T-helper 2 cell treated with Interferon-gamma antibody and Interleukin-4, amounts not matched to agents 5 μg/mL and 100 μg/mL, for 36 hours (primary cell): ENCODE results near the gene PRKAR1B.
A peak's percentile ranks its signal among the peaks of the same experiment; 100 is the strongest.

ENCODE experiments used
- DNase-seq: peaks from one replicate; pipeline ENCODE4 v3.0.0; 2021; ENCODE audit warnings: low spot score
- H3K27ac Mint-ChIP-seq: one replicate; pipeline ENCODE4 v1.8.0; 2021; ENCODE audit warnings: mild to moderate bottlenecking, mixed read lengths
- H3K27me3 Mint-ChIP-seq: one replicate; pipeline ENCODE4 v1.8.0; 2021; ENCODE audit warnings: low read depth, mixed read lengths
- H3K36me3 Mint-ChIP-seq: one replicate; pipeline ENCODE4 v1.8.0; 2021; ENCODE audit warnings: low read depth, mixed read lengths
- H3K4me1 Mint-ChIP-seq: one replicate; pipeline ENCODE4 v1.8.0; 2021; ENCODE audit warnings: low read depth, mixed read lengths
- H3K4me3 Mint-ChIP-seq: one replicate; pipeline ENCODE4 v1.8.0; 2022; ENCODE audit warnings: mild to moderate bottlenecking, moderate library complexity, mixed read lengths
- H3K9me3 Mint-ChIP-seq: one replicate; pipeline ENCODE4 v1.8.0; 2021; ENCODE audit warnings: mixed read lengths

The PRKAR1B gene

DNA sequence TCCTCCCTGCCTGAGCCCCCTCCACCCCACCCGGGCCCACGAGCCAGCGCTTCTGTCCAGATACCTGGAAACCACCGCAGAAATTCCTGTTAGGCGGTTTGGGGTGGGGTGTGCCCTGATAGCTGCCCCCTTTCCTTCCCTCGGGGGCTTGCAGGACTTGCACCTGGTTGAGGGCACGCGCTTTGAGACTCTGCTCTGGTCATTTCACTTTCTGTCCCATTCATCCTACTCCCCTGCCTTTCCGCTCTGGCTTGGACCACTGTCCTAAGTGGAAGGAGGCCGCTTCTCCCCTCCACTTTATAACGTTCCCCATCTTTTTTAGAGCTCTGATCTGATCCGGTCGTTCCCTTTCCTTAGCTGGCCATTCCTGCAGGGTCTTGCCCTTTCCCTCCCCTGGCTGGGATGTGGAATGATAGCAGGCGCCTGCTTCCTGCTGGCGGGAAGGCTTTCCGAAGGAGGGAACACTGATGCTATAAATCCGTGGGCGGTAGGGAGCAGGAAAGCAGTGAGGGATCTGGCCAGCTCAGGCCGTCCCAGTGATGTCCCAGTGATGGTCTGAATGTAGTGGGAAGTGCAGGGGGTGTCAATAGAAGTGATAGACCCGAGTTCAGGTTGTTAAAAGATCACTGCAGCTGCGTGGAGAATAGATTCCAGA is 852 bp upstream of the PRKAR1B start:
- Mint-ChIP-seq H3K27ac (peak overlapping the region; percentile 70), H3K27me3 (no peaks in the 10 kb centered on the region), H3K4me3 (peak overlapping the region; percentile 91), H3K4me1 (peaks cover 15% of the 10 kb centered on the region), H3K9me3 (peaks cover 11% of the 10 kb centered on the region), H3K36me3 (peaks cover 43% of the 10 kb centered on the region)
- no peak for DNase-seq

DNA sequence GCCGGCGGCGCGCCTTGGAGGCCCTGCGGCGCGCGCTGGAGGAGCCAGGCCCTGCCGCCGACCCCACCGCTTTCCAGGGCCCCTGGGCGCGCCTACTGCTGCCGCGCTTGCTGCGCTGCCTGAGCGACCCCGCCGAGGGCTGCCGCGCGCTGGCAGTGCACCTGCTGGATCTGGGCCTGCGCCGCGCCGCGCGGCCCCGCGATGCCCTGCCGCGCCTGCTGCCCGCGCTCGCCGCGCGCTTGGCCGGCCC is 302 bp downstream of the PRKAR1B start:
- H3K4me3 Mint-ChIP-seq: no peak overlapping the region
- no peaks in the 10 kb centered on the region for H3K27me3 Mint-ChIP-seq
- H3K36me3 Mint-ChIP-seq: peaks cover 44% of the 10 kb centered on the region
- H3K9me3 Mint-ChIP-seq: peaks cover 14% of the 10 kb centered on the region
- H3K27ac Mint-ChIP-seq: no peak overlapping the region
- H3K4me1 Mint-ChIP-seq: peaks cover 15% of the 10 kb centered on the region
- no peak for DNase-seq

DNA sequence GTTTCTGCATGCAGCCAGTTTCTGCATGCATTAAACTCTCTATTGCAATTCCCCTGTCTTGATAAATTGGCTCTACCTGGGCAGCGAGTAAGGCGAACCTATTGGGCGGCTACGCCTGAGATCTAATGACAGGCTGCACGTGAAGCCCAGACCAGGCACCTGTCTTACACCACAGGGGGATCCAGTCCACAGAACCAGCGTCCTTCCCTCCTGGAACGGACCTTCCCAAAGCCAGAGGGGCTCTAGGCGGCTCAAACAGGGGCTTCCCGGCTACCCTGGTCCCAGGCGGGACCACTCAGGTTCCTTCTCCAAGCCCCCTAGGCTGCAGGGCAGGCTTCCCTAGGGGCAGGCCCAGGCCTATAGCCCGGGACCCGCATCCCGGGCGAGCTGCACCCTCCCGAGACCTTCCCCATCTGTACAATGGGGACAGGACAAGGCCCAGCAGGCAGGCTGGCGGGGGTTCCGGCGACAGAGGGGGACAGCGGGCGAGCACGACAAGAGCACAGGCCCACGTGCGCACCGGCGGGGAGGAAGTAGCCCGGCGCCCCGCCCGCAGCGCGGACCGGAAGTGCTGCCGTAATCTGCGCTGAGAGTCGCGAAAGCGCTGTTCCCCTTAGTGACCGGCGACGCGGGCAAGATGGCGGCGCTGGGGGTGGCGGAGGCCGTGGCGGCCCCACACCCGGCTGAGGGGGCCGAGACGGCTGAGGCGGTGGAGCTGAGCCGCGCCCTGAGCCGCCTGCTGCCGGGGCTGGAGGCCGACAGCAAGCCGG is 812 bp downstream of the PRKAR1B start, which contains the start of gene DNAAF5:
Gene DNAAF5 (plus strand): TSS at position 616 of the 770 bp plus-strand sequence. CDS start 22 bp downstream, at position 638.
- Mint-ChIP-seq H3K4me1 (peaks cover 15% of the 10 kb centered on the region), H3K9me3 (peaks cover 16% of the 10 kb centered on the region), H3K27me3 (no peaks in the 10 kb centered on the region), H3K4me3 (peak within 1 kb of the TSS; percentile 91), H3K27ac (peak within 1 kb of the TSS; percentile 95), H3K36me3 (peaks cover 46% of the 10 kb centered on the region)
- DNase-seq: peak; percentile 89

DNA sequence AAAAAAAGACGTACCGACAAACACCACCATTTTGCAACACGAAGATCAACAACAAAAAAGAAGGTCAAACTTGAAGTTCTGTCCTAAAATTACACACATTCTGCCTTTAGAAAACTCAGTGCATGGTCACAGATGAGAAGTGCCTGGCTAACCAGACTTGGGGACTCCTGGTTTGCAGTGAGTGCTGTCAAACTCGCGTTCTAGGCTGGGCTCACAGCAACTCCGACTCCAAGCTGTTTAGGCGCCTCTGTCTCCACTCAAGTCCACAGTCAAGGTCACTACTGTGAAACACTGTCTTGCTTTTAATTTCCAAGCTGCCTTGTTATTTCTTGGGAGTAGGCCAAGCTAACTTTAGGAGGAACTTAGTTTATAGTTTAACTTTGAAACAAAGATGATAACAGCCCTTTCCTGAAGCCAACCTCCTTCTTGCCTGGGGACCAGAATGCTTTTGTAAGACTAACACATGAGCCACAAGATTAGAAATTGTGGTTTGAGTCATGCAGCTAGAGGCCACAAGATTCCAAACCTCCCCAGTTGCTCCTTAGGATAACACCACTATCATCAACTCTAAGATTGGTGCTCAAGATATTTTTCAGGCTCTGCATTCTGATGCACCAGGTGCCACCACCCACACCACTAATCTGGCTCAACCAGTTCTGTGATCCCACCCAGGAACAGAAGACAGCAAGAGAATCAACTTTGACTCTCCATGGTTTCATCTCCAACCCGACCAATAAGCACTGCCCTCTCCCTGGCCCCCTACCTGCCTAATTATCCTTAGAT is 1.7 kb downstream of the PRKAR1B start:
- DNase-seq: no peak
- H3K9me3 Mint-ChIP-seq: peaks cover 22% of the 10 kb centered on the region
- H3K36me3 Mint-ChIP-seq: peaks cover 53% of the 10 kb centered on the region
- no peaks in the 10 kb centered on the region for H3K27me3 Mint-ChIP-seq
- H3K27ac Mint-ChIP-seq: peak overlapping the region; percentile 74
- H3K4me1 Mint-ChIP-seq: peaks cover 15% of the 10 kb centered on the region
- peak overlapping the region; percentile 83 for H3K4me3 Mint-ChIP-seq

DNA sequence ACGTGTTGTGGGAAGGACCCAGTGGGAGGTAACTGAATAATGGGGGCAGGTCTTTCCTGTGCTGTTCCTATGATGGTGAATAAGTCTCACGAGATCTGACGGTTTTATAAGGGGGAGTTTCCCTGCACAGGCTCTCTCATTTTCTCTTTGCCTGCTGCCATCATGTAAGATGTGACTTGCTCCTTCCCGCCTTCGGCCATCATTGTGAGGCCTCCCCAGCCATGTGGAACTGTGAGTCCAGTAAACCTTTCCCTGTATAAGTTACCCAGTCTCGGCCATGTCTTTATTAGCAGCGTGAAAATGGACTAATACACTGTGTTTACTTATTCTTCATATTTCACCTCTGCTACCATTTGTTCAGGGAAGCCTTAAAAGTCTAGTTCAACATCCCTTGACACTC is 2.8 kb downstream of the PRKAR1B start:
- Mint-ChIP-seq H3K36me3 (peaks cover 48% of the 10 kb centered on the region), H3K27me3 (no peaks in the 10 kb centered on the region), H3K9me3 (peaks cover 24% of the 10 kb centered on the region), H3K4me1 (peaks cover 15% of the 10 kb centered on the region), H3K4me3 (no peak overlapping the region), H3K27ac (no peak overlapping the region)
- no peak for DNase-seq

DNA sequence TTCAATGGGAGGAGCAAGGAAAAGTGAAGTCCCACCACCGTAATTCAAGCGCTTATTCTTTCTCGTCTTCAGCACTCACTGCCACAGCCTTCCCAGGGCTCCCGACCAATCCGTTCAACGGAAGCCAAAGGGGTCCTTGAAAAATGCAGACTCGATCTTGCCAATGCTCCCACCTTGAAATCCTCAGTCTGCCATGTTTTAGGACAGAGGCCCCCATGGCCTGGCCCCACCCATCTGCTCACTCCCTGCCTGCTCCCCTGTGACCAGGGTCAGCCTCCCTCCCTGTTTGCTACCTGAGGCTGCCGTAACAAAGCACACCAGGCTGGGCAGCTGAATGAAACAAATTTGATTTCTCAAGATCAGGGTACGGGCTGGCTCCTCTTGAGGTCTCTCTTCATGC is 3.5 kb downstream of the PRKAR1B start:
- Mint-ChIP-seq H3K4me1 (peaks cover 15% of the 10 kb centered on the region), H3K4me3 (no peak overlapping the region), H3K27ac (no peak overlapping the region), H3K36me3 (peaks cover 48% of the 10 kb centered on the region), H3K27me3 (no peaks in the 10 kb centered on the region), H3K9me3 (peaks cover 24% of the 10 kb centered on the region)
- DNase-seq: no peak

DNA sequence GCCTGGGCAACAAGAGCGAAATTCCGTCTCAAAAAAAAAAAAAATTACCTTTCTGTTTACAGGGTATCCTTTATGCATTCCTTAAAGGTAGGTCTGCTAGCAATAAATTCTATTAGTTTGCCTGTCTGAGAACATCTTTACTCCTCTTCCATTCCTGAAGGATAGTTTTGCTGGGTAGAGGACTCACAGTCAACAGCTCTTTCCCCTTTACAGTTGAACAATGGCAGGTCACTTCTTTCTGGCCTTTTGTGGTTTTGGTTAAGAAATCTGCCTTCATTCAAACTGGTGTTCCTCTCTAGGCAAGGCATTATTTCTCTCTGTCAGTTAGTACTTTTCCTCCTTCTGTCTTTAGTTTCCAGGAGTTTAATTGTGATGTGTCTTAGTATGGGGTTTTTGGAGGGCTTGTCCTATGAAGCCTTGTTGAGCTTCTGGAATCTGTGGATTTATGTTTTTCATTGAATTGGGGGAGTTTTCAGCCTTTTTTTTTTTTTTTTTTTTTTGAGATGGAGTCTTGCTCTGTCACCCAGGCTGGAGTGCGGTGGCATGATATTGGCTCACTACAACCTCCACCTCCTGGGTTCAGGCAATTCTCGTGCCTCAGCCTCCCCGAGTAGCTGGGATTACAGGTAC is 5.3 kb downstream of the PRKAR1B start:
- Mint-ChIP-seq H3K9me3 (peaks cover 24% of the 10 kb centered on the region), H3K36me3 (peaks cover 43% of the 10 kb centered on the region)

DNA sequence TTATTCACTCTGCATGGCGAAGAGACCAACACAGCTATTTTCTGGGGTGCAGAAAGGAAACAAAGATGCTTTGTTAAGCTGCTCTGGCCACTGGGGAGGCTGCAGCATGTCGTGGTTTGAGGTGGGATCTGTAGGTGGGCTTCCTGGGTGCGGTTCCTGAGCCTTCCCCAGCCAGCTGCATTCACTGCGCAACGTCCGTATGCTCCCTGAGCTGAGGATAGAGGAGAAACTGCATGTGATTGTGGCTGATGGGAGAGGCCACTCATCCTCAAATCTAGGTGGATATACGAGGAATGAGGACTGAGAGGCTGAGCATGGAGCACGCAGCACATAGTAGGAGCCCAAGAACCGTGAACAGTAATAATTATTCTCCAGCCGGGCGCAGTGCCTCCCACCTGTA is 10.4 kb downstream of the PRKAR1B start:
- Mint-ChIP-seq H3K9me3 (peaks cover 9% of the 10 kb centered on the region), H3K27ac (no peak overlapping the region), H3K4me1 (peaks cover 1% of the 10 kb centered on the region), H3K4me3 (no peak overlapping the region), H3K27me3 (peaks cover 5% of the 10 kb centered on the region), H3K36me3 (peaks cover 11% of the 10 kb centered on the region)
- no peak for DNase-seq

More for the DNA sequence above, 5.3 kb downstream of the PRKAR1B start:
- Mint-ChIP-seq H3K4me3 (no peak overlapping the region), H3K4me1 (peaks cover 10% of the 10 kb centered on the region), H3K27me3 (no peaks in the 10 kb centered on the region), H3K27ac (no peak overlapping the region)
- DNase-seq: no peak

DNA sequence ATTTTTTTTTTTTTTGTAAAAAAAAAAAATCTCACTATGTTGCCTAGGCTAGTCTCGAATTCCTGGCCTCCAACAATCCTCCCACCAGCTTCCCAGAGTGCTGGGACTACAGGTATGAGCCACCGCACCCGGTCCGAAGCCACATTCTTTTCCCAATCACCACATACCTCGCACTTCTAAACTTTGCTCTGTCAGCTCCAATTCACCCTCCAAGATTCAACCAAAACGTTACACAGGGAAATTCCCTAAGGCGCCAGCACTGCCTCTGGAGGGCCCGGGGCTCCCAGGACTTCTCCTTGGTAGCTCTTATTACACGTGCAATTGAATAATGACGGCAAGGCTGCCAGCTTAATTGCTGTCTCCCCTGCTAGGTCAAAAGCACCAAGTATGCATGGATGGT is 10.9 kb downstream of the PRKAR1B start:
- H3K36me3 Mint-ChIP-seq: peaks cover 10% of the 10 kb centered on the region
- no peak overlapping the region for H3K4me3 Mint-ChIP-seq
- no peak overlapping the region for H3K27ac Mint-ChIP-seq

DNA sequence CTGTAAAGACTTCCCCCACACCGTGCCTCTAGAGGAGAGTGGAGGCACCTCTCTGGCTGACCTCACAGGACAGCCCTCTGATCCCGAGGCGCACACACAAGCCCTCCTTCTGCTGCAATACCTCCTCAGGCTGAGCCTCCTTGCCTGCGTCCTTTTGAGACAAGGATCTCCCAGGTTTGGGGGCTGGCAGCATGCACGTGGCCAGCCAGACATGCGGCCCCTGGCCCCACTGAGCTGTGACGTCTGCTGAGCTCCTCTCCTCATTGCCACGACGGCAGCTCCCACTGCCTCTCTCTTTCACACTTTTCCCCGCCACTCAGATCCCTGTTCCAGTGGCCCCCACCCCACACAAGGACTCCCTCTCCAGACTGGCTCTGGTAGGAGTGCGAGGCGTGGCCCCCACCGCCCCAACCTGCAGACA is 12.8 kb downstream of the PRKAR1B start:
- Mint-ChIP-seq H3K36me3 (peaks cover 7% of the 10 kb centered on the region), H3K9me3 (no peaks in the 10 kb centered on the region), H3K4me1 (peaks cover 1% of the 10 kb centered on the region), H3K27me3 (peaks cover 5% of the 10 kb centered on the region), H3K27ac (no peak overlapping the region), H3K4me3 (no peak overlapping the region)
- no peak for DNase-seq

More for the DNA sequence above, 10.9 kb downstream of the PRKAR1B start:
- Mint-ChIP-seq H3K9me3 (peaks cover 8% of the 10 kb centered on the region), H3K27me3 (peaks cover 5% of the 10 kb centered on the region), H3K4me1 (peaks cover 1% of the 10 kb centered on the region)
- no peak for DNase-seq

DNA sequence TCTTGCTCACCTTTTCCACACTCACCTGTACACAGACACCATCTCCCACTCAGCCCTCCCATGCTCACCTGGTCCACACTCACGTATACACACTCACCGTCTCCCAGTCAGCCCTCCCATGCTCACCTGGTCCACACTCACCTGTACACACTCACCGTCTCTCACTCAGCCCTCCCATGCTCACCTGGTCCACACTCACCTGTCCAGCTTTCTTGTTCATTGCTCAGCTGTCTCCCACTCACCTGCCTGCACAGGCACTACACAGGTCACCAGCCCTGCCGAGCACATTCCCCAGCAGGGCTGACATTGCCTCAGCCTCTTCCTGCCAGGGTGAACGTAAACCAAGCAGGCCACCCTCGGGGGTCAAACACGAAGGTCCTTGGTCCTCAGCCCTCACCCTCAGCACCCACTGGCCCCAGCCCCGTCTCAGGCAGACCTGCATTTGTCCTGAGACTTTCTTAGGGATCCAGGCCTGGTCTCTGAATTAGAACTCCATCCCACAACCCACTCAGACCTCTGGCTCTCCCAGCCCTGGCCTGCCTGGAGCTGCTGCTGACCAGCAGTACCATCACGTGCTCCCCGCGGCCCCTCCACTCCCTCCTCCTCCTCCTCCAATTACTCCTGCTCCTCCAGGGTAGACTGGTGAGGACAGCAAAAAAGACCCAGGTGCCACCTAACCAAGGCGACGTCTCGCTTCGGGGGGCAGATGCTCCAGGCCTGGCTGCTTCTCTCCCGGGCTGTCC is 13.4 kb downstream of the PRKAR1B start:
- Mint-ChIP-seq H3K9me3 (no peaks in the 10 kb centered on the region), H3K4me1 (peaks cover 1% of the 10 kb centered on the region), H3K27ac (no peak overlapping the region), H3K27me3 (peaks cover 5% of the 10 kb centered on the region), H3K4me3 (peak overlapping the region; percentile 63), H3K36me3 (peaks cover 7% of the 10 kb centered on the region)
- no peak for DNase-seq

DNA sequence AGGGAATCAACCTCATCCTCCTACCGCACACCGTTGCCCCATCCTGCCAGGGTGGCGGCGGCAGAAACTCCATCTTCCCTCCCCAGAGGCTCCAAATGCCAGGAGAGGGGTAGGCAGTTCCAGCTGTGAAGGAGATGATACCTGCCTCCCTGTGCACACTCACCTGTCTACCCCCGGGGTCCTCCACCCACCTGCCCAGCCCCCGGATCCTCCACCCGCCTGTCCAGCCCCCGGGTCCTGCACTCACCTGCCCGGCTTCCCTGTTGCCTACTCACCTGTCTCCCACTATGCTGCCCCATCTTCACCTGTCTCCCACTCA is 14.0 kb downstream of the PRKAR1B start:
- Mint-ChIP-seq H3K27ac (no peak overlapping the region), H3K36me3 (peaks cover 7% of the 10 kb centered on the region), H3K4me1 (peaks cover 1% of the 10 kb centered on the region), H3K27me3 (peaks cover 5% of the 10 kb centered on the region), H3K4me3 (peak overlapping the region; percentile 63), H3K9me3 (no peaks in the 10 kb centered on the region)
- DNase-seq: no peak

DNA sequence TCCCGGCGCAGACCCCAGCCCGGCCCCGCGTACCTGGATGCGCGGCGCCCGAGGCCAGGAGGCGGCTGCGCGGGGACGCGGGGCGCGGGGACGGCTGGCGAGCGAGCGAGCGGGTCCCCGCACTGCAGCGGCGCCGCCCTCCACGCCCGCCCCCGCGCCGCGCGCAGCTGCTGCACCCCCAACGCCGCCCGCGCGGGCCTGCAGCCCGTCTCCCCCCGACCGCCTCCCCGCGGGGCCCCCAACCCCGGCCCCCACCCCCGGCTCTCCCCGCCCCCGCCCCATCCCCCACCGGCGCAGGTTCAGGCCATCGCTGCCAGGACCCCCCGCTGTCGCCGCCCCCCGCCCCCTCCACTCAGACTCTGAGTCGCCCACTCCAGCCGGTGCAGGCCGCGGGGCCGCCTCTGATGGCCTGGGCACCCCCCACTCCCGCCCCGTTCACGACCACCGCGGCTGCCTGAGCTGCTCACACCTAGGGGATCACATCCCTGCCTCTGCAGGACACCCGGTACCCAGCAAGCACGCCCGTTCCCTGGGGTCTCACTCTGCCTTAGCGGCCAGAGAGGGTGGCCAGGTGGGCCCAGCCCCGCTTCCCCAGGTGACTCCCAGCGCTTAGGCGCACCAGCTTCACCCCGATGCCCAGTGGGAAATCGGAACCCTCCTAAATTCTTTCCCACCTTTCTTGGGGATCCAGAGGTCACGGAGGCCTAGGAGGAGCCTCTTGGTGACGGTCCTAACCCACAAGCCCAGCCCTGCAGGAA is 14.5 kb downstream of the PRKAR1B start:
- Mint-ChIP-seq H3K4me3 (peak overlapping the region; percentile 45), H3K27me3 (peaks cover 5% of the 10 kb centered on the region), H3K4me1 (peaks cover 1% of the 10 kb centered on the region), H3K36me3 (peaks cover 10% of the 10 kb centered on the region), H3K27ac (no peak overlapping the region), H3K9me3 (no peaks in the 10 kb centered on the region)
- no peak for DNase-seq
